C4-2B (cell line): ENCODE data around the gene MRPL11.
A peak's percentile ranks its signal among the peaks of the same experiment; 100 is the strongest.
"Not testable (repeated sequence)": the region's sequence is repeated elsewhere in the genome, so short reads cannot be mapped to it uniquely, and the experiment has no call there.

Experiments
- H3K27ac ChIP-seq: fragments of 450-650 bp; 2 replicates; pipeline ENCODE4 v1.5.1; 2017
- CTCF ChIP-seq: fragments of 450-650 bp; conservative IDR thresholded peaks from 2 replicates; pipeline ENCODE4 v1.5.1; 2017; ENCODE audit warnings: mild to moderate bottlenecking
- ZFX ChIP-seq: fragments of 450-650 bp; IDR thresholded peaks from 2 replicates; pipeline ENCODE4 v1.6.1; 2017

The MRPL11 gene

GRCh38 chr11:66443602-66444001, 5.0 kb upstream of the MRPL11 start:
- H3K27ac ChIP-seq = no peak overlapping the region

GRCh38 chr11:66440940-66441282, 2.3 kb upstream of the MRPL11 start:
- H3K27ac ChIP-seq = not testable (repeated sequence)

More at GRCh38 chr11:66443602-66444001, 5.0 kb upstream of the MRPL11 start:
- no peak for TF ChIP-seq ZFX
- TF ChIP-seq CTCF = no peak

GRCh38 chr11:66440101-66440939, 1.7 kb upstream of the MRPL11 start:
- H3K27ac ChIP-seq = not testable (repeated sequence)

GRCh38 chr11:66437979-66438503, 607 bp downstream of the MRPL11 start:
- TF ChIP-seq CTCF (no peak), ZFX (no peak)
- peak overlapping the region; percentile 88 for H3K27ac ChIP-seq

GRCh38 chr11:66432597-66432996, 6.1 kb downstream of the MRPL11 start:
- no peak overlapping the region for H3K27ac ChIP-seq
- TF ChIP-seq CTCF (no peak), ZFX (no peak)

- not testable (repeated sequence) for H3K27ac ChIP-seq
Observed at GRCh38 chr11:66431871-66432329, 6.7 kb downstream of the MRPL11 start.

- not testable (repeated sequence) for H3K27ac ChIP-seq
Observed at GRCh38 chr11:66431287-66431686, 7.4 kb downstream of the MRPL11 start.

- TF ChIP-seq ZFX = no peak
- TF ChIP-seq CTCF = peak; percentile 94
- no peak overlapping the region for H3K27ac ChIP-seq
Observed at GRCh38 chr11:66429983-66430602, 8.6 kb downstream of the MRPL11 start.

- H3K27ac ChIP-seq = no peak overlapping the region
- no peak for TF ChIP-seq CTCF
- no peak for TF ChIP-seq ZFX
Observed at GRCh38 chr11:66428933-66429332, 9.7 kb downstream of the MRPL11 start.
